NT2/D1 (cell line): ENCODE data around the gene FSD1L.

Experiments
- SUZ12 ChIP-seq: IDR thresholded peaks from 2 replicates; pipeline ENCODE4 v1.6.1; 2011; ENCODE audit not compliant: insufficient read length, insufficient read depth; ENCODE audit errors: extremely low read depth
- YY1 ChIP-seq: IDR thresholded peaks from 2 replicates; pipeline ENCODE4 v1.6.1; 2011; ENCODE audit not compliant: insufficient read length, insufficient read depth
- ZNF274 ChIP-seq: IDR thresholded peaks from 2 replicates; pipeline ENCODE4 v1.6.1; 2011; ENCODE audit warnings: mild to moderate bottlenecking, low read depth, low read length

GRCh38 chr9:105475302-105475701 lies 27.5 kb downstream of the FSD1L start:
- TF ChIP-seq YY1 (no peak), SUZ12 (no peak), ZNF274 (no peak)
